DMS 273 (cell line): ENCODE measurements around the gene PAK5.
"Not testable (repeated sequence)": the region's sequence is repeated elsewhere in the genome, so short reads cannot be mapped to it uniquely, and the experiment has no call there.

ENCODE experiments used
- DNase-seq: peaks from one replicate; lab custom pipeline; 2025; ENCODE audit not compliant: unreplicated experiment; lab: John Stamatoyannopoulos, UW

The PAK5 gene

DNA sequence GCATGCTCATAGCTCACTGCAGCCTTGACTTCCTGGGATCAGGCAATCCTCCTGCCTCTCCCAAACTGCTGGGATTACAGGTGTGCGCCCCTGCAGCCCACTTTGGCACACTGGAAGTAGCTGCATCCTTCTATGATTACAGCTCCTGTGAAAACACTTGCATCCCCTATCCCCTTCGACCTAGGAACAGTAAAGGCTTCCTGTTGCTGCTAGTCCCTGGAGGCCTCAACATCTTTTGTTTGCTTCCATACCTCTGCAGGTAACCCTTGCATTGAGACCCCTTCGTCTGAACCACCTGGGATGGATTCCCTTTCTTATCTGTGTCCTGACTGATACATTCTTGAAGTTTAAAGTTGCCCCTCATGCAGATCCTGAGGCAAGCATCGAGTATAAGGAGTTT is 152.4 kb downstream of the PAK5 start:
- no peak for DNase-seq

DNA sequence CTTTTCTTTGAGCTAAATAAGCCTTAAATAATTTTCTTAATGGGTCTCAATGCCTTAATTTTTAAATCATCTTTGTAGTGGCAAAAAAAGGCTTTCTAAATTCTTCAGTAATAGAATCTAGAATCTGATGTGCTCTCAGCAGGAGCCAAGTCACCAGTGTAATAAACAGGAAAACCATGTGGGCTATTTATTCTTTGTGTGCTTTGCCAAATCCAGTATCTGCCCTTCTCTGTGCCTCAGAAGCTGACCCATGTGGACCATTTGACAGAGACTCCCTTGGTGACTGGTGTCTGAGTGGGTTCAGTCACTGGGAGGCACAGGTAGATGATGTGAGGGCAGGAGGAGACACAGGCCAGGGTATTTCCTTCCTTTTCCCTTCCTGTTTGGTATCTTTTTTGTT is 152.9 kb downstream of the PAK5 start:
- no peak for DNase-seq

DNA sequence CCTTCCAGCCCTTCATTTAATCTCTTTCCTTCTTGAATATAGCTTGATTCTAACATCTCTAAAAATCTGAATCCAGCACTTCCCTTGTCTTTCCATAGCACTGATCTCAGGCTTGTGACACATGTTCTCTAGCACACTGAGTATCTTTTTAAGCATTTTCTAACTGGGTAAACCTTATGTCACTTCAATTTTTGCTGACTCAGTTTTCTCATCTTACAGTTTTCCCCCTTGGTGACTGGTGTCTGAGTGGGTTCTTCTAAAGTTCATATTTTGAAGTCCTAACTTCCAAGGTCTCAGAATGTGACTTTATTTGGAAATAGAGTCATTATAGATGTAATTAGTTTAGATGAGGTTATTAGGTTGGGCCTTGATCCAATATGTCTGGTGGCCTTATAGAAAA is 153.9 kb downstream of the PAK5 start:
- DNase-seq = no peak

DNA sequence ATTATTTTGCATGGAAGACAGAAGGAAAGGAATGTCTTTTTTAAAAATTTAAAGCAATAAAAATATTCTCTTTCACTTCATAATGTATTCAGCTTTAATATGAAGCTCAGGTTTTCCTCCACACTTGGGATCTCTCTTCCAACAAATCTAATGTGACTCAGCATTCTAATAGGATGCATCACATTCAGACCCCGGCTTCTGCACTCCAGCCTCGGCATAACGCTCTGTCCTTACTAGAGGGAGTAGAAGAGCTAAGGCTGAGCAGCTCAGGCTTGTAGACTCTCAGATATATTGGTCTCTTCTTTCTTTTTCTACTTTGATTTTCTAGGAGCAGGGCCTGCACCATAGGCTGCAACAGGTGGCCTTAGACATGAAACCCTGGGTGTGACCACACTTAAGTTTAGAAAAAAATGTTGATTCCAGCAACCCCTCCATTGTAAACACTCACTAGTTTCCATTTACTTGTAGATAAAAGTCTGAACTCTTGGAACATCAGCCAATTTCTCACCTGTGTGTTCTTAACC is 161.7 kb downstream of the PAK5 start:
- peak; percentile 17 for DNase-seq

DNA sequence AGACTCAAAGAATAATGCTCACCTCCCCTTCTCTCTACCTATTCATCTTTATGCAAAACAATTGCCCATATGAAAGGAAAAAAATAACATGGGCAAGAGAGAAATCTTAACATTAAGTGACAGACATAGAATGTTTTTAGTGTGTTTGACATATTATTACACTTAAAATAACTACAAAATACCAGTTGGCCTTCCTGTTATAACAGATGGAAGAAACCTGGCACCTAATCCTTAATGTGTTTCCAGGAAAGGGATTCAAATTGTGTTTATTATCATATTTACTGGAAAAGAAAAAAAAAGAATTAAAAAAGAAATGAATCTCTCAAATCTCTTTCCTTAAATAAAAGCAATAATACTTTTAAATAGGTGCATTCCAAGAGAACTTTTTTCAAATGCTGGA is 165.9 kb downstream of the PAK5 start:
- DNase-seq = peak; percentile 56

DNA sequence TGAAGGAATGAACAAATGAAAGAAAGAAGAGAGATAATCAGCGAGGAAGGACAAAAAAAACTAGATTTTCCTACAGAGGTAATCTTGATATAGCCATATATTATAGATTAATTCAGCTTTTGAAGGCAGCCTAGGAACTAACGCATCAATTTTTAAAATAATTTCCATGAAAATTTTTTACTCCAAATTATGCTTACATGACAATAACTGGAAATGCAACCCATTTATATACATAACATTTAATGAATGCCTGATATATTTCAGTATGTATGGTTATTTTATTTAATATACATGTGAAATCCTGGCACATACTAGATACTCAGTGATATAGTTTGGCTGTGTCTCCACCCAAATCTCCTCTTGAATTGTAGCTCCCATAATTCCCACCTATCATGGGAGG is 166.8 kb downstream of the PAK5 start:
- DNase-seq = no peak

DNA sequence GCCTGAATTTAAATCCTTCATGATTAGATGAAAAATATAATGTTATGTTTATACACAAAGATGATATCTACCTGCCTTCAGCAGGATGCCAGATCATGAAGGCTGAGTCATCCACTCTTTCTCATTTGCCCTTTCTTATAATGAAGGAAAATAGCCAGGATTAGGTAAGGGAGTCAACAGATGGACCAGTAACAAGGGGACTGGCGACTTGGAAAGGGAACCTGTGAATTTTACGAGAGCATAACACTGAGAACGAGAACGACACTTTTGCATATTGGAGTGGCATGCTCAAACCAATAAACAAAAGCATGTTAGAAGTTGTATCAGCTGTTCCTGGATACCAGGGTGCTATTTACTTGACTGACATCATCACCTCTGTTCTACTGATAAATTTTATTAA is 170.5 kb downstream of the PAK5 start:
- peak; percentile 54 for DNase-seq

DNA sequence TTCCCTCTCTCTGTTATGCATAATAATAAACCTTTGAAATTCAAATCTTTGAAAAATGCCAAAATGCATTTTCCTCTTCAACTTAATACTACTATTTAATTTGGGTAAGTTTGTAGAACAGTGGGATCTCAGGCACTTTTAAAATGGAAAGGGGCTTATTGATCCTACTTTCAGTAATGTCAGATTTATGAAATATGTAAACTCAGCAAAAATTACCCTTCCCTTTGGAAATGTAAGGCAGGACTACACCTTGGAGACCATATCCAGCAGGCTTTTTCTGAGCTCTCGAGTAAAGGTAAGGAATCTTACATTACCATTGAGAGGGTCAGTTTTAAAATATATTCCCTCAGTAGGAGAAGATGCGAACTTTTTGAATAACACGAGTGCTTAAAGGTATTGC is 175.5 kb downstream of the PAK5 start:
- DNase-seq = no peak

DNA sequence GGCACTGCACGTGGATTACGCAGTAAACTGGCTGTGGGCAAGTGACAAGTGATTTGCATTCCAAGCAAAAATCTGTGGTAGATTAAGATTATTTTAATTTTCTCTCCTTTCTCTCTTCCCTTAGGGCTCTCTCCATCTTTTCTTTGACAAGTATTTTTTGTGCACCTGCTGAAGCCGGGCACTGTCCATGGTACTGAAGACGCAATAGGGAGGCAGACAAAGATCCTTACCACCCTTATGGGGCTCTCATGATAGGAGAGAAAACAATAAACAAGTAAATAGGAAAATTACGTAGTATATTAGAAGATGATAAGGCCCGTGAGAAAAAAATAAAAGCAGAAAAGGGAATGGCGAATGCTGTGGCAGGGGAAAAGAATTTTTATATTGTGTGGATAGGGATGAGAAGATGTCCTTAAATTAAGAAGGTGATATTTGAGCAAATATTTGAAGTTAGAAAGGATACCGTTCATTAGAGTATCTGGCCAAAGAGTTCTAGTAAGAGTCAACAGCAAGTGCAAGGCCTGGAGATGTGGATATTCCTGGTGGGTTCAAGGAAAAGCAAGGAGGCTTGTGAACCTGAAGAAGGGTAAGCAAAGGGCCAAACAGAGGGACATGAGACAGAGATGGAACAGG is 178.5 kb downstream of the PAK5 start:
- DNase-seq = peak; percentile 6

DNA sequence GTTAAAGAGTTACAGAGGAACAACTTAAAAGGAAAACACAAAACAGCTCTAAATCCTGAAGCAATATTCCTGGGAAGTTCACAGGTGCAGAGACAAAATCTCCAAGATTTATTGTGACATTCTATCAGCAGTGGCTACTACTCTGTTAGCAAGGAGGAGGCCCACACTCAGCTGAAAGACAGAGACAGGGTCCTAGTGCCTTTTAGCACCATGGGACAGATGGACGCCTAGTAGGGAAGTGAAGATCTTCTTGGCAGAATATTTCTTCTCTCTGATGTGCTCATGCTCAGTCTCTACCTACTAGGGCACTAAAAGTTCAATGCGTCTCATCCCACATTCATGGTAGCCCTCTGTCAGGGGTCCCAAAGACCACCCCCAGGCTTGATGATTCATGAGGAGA is 191.1 kb downstream of the PAK5 start:
- no peak for DNase-seq

DNA sequence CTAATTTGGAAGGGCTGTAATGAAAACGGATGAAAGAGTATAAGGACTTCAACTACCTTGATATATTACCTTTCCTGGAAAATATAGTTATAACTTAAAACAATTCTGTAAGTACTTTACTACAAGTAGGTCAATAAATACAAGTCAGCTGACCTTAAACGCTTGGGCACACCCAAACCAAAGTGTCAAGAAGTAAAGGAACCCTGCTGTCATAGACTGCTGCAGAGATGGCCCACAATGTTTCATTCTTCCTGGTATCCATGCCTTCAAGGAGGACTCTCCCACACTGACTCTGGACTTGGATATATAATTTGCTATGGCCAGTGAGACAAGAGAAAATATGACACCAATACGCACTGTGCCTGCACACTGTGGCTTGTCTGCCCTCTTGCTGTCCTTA is 192.5 kb downstream of the PAK5 start:
- DNase-seq = no peak

DNA sequence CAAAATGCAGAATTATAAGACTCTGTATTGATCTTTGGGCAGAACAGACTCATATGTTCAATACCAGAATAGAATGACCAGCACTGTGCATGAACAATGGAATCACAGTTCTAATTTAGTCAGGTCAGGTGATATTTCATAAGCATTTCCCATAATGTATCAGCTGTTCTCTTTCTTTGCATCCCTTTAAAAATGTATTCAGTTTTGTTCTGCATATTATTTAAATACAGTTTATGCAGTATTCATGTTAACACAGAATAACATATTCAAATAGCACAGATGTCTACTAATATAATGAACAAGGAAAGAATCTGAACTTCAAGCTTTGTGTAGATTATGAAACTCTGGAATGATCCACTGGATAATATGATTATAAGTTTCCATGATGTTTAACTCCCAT is 196.0 kb downstream of the PAK5 start:
- no peak for DNase-seq

DNA sequence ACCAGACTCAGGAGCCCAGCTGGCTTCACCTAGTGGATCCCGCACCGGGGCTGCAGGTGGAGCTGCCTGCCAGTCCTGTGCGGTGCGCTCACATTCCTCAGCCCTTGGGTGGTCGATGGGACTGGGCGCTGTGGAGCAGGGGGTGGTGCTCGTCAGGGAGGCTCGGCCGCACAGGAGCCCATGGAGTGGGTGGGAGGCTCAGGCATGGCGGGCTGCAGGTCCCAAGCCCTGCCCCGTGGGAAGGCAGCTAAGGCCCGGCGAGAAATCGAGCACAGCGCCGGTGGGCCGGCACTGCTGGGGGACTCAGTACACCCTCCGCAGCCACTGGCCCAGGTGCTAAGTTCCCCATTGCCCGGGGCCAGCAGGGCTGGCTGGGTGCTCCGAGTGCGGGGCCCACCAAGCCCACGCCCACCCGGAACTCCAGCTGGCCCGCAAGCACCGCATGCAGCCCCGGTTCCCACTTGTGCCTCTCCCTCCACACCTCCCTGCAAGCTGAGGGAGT is 197.3 kb downstream of the PAK5 start:
- not testable (repeated sequence) for DNase-seq

DNA sequence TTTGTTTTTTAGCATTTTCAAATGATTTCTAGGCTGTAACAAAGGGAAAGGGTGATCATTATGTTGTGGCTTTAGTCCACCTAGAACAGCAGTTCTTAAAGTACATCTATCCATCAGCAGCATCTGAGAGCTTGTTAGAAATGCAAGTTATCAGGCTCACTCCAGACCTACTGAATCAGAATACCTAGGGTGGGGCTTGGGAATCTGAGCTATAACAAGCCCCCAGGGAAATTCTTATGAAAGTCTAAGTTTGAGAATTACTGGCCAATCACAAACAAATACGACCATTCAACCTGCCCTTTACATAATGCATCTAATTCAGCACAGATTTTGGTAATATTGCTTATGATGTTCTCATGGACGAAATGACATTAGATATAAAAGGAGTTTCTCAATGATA is 201.0 kb downstream of the PAK5 start:
- no peak for DNase-seq

DNA sequence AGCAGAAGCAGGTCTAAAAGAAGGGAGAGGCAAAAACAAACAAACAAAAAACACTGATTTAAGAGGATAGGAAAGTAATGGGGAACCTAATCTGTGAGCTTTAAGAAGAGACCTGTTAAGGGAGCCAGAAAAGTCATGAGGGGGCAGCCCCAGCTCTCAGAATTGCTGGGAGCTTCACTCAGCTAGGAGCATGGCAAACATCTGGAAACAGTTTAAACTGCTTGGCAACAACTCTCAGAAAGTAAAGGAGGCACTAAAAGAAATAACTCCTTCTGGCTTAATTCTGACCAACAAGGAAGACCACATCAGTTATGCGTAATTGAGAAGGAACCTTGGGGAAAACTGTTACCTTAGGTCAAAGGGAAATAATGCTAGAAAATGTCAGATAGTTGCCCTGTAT is 203.1 kb downstream of the PAK5 start:
- DNase-seq = no peak

DNA sequence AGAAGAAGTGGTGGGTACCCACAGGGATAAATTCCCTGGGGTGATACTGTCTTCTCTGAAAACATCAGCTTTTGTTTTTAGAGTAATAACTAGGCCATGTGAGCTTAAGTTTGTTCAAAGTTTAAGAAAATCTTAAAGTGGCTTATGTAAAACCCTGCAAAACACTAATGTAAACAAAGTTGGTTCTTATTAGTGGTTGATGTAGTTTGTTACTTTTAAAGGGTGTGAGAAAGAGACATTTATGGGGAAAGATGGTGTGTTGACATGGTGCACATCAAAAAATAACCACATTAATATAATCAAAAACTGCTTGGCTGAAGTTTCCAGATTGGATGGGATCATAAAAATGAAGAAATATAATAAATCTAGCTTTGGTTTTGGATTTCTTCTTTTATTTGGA is 204.5 kb downstream of the PAK5 start:
- DNase-seq = no peak

DNA sequence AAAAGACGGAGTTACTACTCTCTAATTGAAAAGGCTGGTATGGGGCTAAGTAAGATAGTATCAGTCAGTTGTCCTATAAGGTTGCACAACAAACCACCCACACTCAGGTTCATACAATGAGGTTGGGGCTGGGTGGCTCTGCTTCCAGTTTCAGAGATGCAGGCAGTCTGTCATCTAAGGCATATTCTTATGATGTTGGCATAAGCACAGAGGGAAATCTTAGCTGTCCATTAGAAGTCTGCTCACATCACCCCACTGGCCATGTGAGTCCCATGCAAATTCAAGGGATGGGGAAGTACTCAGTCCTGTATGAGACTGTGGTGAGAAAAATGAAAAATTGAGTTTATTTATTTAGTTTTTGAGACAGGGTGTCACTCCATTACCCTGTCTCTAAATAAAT is 205.9 kb downstream of the PAK5 start:
- DNase-seq = no peak

DNA sequence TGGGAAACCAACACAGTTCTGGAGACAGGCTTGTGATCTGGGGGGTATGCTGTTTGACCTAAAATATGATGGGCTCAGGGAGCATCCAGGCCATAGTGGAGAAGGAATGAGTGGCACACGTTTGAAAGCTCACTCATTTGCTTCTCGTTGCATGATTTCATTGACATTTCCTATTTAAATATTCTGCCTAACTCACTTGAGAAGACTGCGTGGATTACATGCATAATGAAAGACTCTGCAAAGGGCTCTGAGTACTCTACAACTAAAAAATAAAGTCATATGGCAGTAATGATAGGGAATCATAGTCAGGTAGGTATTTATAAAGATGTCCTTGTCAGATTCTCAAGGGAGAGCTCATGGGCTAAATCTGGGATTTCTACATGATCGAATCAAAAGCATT is 206.6 kb downstream of the PAK5 start:
- DNase-seq = no peak

DNA sequence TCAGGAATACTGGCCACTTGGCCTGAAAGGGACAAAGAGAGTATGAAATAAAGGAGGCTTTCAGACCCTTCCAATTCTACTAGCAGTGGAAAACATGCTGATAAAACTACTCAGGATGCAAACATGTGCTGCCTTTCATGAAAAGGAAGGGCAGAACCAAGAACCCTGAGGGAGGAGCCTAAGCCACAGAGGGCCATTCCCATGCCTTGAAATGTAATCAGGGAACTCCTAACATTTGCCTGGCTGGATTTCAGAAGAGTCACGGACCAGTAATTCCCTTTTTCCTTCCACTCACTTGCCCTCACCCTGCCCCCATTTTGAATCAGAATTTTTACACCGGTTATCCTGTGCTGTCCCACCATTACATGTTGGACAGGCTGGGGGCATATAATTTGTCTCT is 208.3 kb downstream of the PAK5 start:
- DNase-seq = no peak

DNA sequence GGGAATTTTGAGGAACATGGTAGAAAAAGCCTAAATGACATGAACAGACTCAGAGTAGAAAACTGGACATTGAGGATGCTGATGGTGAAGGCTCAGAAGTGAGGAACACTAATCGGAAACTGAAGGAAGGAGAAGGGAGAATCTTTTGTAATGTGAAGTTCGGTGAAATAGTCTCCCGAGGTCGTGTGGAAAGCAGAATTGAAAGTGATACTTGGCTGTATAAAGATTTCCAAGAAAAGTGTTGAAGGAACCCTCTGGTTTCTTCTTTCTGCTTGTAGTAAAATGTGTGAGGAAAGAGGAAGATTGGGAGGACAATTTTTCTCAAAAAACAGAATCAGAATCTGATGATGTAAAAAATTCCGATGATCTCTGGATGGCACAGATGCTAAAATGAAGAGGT is 209.0 kb downstream of the PAK5 start:
- DNase-seq = no peak

DNA sequence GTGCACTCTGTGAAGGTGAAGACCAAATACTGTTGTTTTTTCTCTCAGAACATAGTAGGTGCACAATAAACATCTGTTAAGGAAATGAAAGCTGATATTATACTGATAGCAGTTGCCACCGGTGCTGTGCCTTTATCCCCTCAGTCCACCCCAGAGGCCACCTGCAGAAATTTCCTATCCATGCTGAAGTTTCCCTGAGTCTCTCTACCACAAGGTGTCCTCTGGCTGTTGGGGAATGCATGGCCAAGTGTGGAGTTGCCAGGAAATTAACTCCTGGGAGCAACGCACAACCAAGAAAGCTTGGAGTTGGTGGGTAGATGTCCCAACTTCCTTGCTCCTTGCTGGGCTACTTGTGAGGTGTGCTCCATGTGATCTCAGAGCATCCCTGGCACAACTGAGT is 210.3 kb downstream of the PAK5 start:
- no peak for DNase-seq

DNA sequence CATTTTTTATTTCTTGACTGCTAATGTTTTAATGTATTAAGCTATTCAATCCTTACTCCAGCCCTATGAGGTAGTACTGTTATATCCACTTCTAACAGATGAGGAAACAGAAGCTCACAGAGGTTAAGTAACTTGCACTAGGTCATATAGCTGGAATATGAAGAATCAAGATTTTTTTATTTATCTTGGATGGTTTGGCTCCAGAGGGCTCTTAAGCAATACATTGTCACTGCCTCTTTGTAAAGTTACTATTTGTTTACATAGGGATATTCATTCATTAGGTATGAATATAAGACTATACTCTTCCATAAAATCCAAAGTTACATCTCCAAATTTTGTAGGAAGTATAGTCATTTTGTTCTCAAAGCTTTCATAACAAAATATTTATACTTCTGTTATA is 210.7 kb downstream of the PAK5 start:
- no peak for DNase-seq

DNA sequence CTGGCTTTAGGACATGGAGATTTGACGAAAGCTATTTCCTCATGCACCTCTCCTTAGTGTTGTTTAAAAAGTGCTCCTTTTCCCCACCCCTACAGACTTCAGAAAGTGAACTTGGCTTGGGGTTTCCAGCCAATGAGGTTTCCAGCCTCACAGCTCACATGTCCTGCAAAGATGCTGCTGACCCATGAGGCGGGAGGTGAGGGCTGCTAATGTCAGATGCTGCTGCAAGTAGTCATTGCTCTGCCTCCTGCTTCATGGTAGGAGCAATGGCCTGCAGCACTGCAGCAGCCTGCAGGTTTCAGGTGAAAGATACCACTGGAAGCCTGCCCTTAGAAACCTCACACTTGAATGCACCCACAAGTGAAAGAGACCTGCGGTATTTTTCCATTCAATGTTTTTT is 211.7 kb downstream of the PAK5 start:
- DNase-seq = no peak
